ENCODE results near the gene LPCAT1. TPM values are rescaled to one million over a fixed set of nuclear protein-coding genes. Genes with fewer than 3 reads are reported as not detected.
A peak's percentile ranks its signal among the peaks of the same experiment; 100 is the strongest.

The LPCAT1 gene
- total and polyA plus RNA-seq, 10 of the 15 experiments (the other 5 are each of a cell fraction or from before 2014, with no cell fraction given): 2.3 to 109 (median 72.7) TPM

- no peak for TF ChIP-seq BCLAF1 (IDR thresholded peaks at IDR 0.05)
- peak; percentile 52; the same call in 1 of the 2 replicates for TF ChIP-seq STAT3 (IDR thresholded peaks at IDR 0.05; ENCODE audit: low read depth, low read length)
- peak; percentile 84 for TF ChIP-seq POLR2A (IDR thresholded peaks at IDR 0.05; ENCODE audit: low read depth, low read length)
- no peak for TF ChIP-seq ELK1 (IDR thresholded peaks at IDR 0.05; ENCODE audit: low read depth, low read length)
- no peak for TF ChIP-seq RB1 (IDR thresholded peaks at IDR 0.05; ENCODE audit: borderline replicate concordance)
- TF ChIP-seq E2F4 (IDR thresholded peaks at IDR 0.05; ENCODE audit: low read depth, low read length): no peak
- TF ChIP-seq NFXL1 (IDR thresholded peaks at IDR 0.05; ENCODE audit: borderline replicate concordance): no peak
- TF ChIP-seq SPI1 (IDR thresholded peaks at IDR 0.05; ENCODE audit: borderline replicate concordance, insufficient read depth, low read depth, low read length): no peak
- TF ChIP-seq FOXM1 (IDR thresholded peaks at IDR 0.05; ENCODE audit: low read depth, low read length): no peak
- no peak for TF ChIP-seq NFYB (IDR thresholded peaks at IDR 0.05; ENCODE audit: insufficient read depth, low read depth, low read length)
- no peak for TF ChIP-seq CBX3 (IDR thresholded peaks at IDR 0.05; ENCODE audit: borderline replicate concordance, low read depth)
- TF ChIP-seq CHD4 (IDR thresholded peaks at IDR 0.05): no peak
- TF ChIP-seq POLR2AphosphoS2 (IDR thresholded peaks at IDR 0.05; ENCODE audit: low read depth, low read length): peak; percentile 55
- no peak for TF ChIP-seq JUND (IDR thresholded peaks at IDR 0.05; ENCODE audit: low read depth, low read length)
- TF ChIP-seq DPF2 (IDR thresholded peaks at IDR 0.05): peak; percentile 93
- no peak for TF ChIP-seq CTCF (IDR thresholded peaks at IDR 0.05 in 2 of 3, conservative IDR thresholded peaks at IDR 0.05 in 1 of 3; ENCODE audit: control insufficient read depth in 2 of 3, extremely low read depth in 1 of 3, insufficient read depth in 1 of 3, low read depth in 3 of 3, low read length in 3 of 3)
- TF ChIP-seq ASH2L (IDR thresholded peaks at IDR 0.05; ENCODE audit: borderline replicate concordance, low read depth): no peak; the same call in 1 of the 2 replicates
- peak; percentile 100 for TF ChIP-seq MEF2B (IDR thresholded peaks at IDR 0.05; ENCODE audit: partially characterized antibody, poor library complexity, severe bottlenecking)
- 0 out of 2 replicates have a peak, but pooled peaks have one; percentile 9 for TF ChIP-seq RFX5 (IDR thresholded peaks at IDR 0.05; ENCODE audit: low read depth, low read length)
- no peak for TF ChIP-seq EZH2 (IDR thresholded peaks at IDR 0.05; ENCODE audit: borderline replicate concordance, control insufficient read depth, low read depth, low read length)
- peak; percentile 74; the same call in 1 of the 2 replicates for TF ChIP-seq TARDBP (IDR thresholded peaks at IDR 0.05; ENCODE audit: borderline replicate concordance)
- TF ChIP-seq EGR1 (IDR thresholded peaks at IDR 0.05; ENCODE audit: borderline replicate concordance in 1 of 2, low read depth in 2 of 2, low read length in 2 of 2): no peak
- TF ChIP-seq BACH1 (IDR thresholded peaks at IDR 0.05; ENCODE audit: borderline replicate concordance): peak; percentile 85
These were observed 38.8 kb downstream of the LPCAT1 start (continued) for GRCh38 chr5:1484730-1485578.
